ENCODE measurements around the gene MAN2B2.
A peak's percentile ranks its signal among the peaks of the same experiment; 100 is the strongest.
"Not testable (repeated sequence)": the region's sequence is repeated elsewhere in the genome, so short reads cannot be mapped to it uniquely, and the experiment has no call there.

Gene MAN2B2

GRCh38 chr4:6617246-6617645 lies 42.3 kb downstream of the MAN2B2 start:
- no peak for DNase-seq (ENCODE audit: low spot score)

GRCh38 chr4:6618386-6619115 lies 43.6 kb downstream of the MAN2B2 start:
- no peak for DNase-seq (ENCODE audit: low spot score)

- no peak for DNase-seq (ENCODE audit: low spot score)
Observed at GRCh38 chr4:6619116-6619465, 44.1 kb downstream of the MAN2B2 start.

- no peak for DNase-seq (ENCODE audit: low spot score)
Observed at GRCh38 chr4:6619466-6620255, 44.7 kb downstream of the MAN2B2 start.

GRCh38 chr4:6620296-6620695 lies 45.3 kb downstream of the MAN2B2 start:
- no peak for DNase-seq (ENCODE audit: low spot score)

- no peak for DNase-seq (ENCODE audit: low spot score)
Observed at GRCh38 chr4:6620891-6621555, 46.0 kb downstream of the MAN2B2 start.

- DNase-seq (ENCODE audit: low spot score): no peak
Observed at GRCh38 chr4:6621556-6621927, 46.6 kb downstream of the MAN2B2 start.

- DNase-seq (ENCODE audit: low spot score): no peak
Observed at GRCh38 chr4:6622744-6623143, 47.8 kb downstream of the MAN2B2 start.

GRCh38 chr4:6625256-6625655 lies 50.3 kb downstream of the MAN2B2 start:
- no peak for DNase-seq (ENCODE audit: low spot score)

- DNase-seq (ENCODE audit: low spot score): no peak
Observed at GRCh38 chr4:6626066-6626465, 51.1 kb downstream of the MAN2B2 start.

GRCh38 chr4:6627832-6628231 lies 52.8 kb downstream of the MAN2B2 start:
- DNase-seq (ENCODE audit: low spot score): no peak

- not testable (repeated sequence) for DNase-seq (ENCODE audit: low spot score)
Observed at GRCh38 chr4:6628484-6628883, 53.5 kb downstream of the MAN2B2 start.

- DNase-seq (ENCODE audit: low spot score): no peak
Observed at GRCh38 chr4:6632125-6632524, 57.1 kb downstream of the MAN2B2 start.

GRCh38 chr4:6633091-6633906 lies 58.3 kb downstream of the MAN2B2 start:
- no peak for DNase-seq (ENCODE audit: low spot score)

- no peak for DNase-seq (ENCODE audit: low spot score)
Observed at GRCh38 chr4:6634746-6635145, 59.8 kb downstream of the MAN2B2 start.

- DNase-seq (ENCODE audit: low spot score): no peak
Observed at GRCh38 chr4:6639137-6639680, 64.2 kb downstream of the MAN2B2 start.

- DNase-seq (ENCODE audit: low spot score): peak; percentile 97
Observed at GRCh38 chr4:6640292-6641163, 65.5 kb downstream of the MAN2B2 start, which contains the start of gene MRFAP1. Gene MRFAP1, plus strand, starts transcription at chr4:6640685. Its CDS starts 178 bp downstream, at chr4:6640863.

GRCh38 chr4:6641164-6641970 lies 66.4 kb downstream of the MAN2B2 start:
- peak; percentile 69 for DNase-seq (ENCODE audit: low spot score)

- peak; percentile 24 for DNase-seq (ENCODE audit: low spot score)
Observed at GRCh38 chr4:6641971-6642320, 67.0 kb downstream of the MAN2B2 start.

All from AG08395 (cell line).